Parathyroid adenoma (tissue), 2 donors: Measurements from ENCODE around the gene IMPACT.

Experiments
- H2AFZ ChIP-seq: fragments of 300-600 bp; sonication (generic); one replicate; pipeline ENCODE4 v1.7.0; 2017; ENCODE audit warnings: antibody characterized with exemption, mild to moderate bottlenecking
- H3K27ac ChIP-seq: fragments of 300-600 bp; sonication (generic); one replicate; pipeline ENCODE4 v1.7.0; 2017
- H3K27me3 ChIP-seq: fragments of 300-600 bp; sonication (generic); one replicate; pipeline ENCODE4 v1.7.0; 2017; ENCODE audit warnings: low read length; ENCODE audit not compliant: control insufficient read depth, insufficient read depth
- H3K36me3 ChIP-seq: fragments of 300-600 bp; sonication (generic); one replicate; pipeline ENCODE4 v1.7.0; 2017; ENCODE audit warnings: low read length; ENCODE audit not compliant: control insufficient read depth, insufficient read depth
- H3K4me1 ChIP-seq: fragments of 300-600 bp; sonication (generic); one replicate; pipeline ENCODE4 v1.7.0; 2017; ENCODE audit warnings: control low read depth
- H3K4me2 ChIP-seq: fragments of 300-600 bp; sonication (generic); one replicate; pipeline ENCODE4 v1.7.0; 2017; ENCODE audit warnings: low read length
- H3K4me3 ChIP-seq: fragments of 300-600 bp; sonication (generic); one replicate; pipeline ENCODE4 v1.7.0; 2017; ENCODE audit warnings: low read depth, low read length
- H3K79me2 ChIP-seq: fragments of 300-600 bp; sonication (generic); one replicate; pipeline ENCODE4 v1.7.0; 2017; ENCODE audit warnings: control low read depth
- H3K9ac ChIP-seq: fragments of 300-600 bp; sonication (generic); one replicate; pipeline ENCODE4 v1.7.0; 2017; ENCODE audit warnings: mild to moderate bottlenecking
- H3K9me3 ChIP-seq: fragments of 300-600 bp; sonication (generic); one replicate; pipeline ENCODE4 v1.7.0; 2017; ENCODE audit warnings: low read length; ENCODE audit not compliant: control insufficient read depth
- TF ChIP-seq, protein P1 (sequence below): fragments of 300-600 bp; sonication (generic); IDR thresholded peaks from one replicate; pipeline ENCODE4 v1.7.0; 2017; ENCODE audit warnings: antibody characterized with exemption, mild to moderate bottlenecking
- donor health status: primary hyperparathyroidism.

IMPACT gene

DNA sequence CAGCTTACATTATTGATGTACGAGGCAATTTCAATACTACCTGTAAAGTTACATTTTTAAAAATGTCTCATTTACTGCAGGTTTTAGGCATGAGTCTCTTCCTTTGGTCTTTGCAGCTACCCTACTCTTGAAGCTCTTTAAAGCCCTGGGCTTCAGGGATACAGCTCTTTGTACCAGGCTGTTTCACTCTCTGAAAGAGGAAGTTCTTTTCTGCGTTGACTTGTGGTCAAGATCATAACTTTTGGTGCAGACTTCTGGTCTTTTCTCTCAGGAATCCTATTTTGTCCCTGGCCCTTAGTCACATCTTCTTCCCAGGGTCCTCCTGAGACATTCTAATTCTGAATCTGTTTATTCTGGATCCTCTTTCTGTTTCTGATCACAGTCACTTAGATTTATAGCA lies 17.4 kb downstream of the IMPACT start:
- H3K9me3 ChIP-seq, result no peaks in the 10 kb centered on the region
- TF ChIP-seq, protein P1, sequence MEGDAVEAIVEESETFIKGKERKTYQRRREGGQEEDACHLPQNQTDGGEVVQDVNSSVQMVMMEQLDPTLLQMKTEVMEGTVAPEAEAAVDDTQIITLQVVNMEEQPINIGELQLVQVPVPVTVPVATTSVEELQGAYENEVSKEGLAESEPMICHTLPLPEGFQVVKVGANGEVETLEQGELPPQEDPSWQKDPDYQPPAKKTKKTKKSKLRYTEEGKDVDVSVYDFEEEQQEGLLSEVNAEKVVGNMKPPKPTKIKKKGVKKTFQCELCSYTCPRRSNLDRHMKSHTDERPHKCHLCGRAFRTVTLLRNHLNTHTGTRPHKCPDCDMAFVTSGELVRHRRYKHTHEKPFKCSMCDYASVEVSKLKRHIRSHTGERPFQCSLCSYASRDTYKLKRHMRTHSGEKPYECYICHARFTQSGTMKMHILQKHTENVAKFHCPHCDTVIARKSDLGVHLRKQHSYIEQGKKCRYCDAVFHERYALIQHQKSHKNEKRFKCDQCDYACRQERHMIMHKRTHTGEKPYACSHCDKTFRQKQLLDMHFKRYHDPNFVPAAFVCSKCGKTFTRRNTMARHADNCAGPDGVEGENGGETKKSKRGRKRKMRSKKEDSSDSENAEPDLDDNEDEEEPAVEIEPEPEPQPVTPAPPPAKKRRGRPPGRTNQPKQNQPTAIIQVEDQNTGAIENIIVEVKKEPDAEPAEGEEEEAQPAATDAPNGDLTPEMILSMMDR, result no peak
- H3K79me2 ChIP-seq, result no peaks in the 10 kb centered on the region
- no peaks in the 10 kb centered on the region for H3K4me1 ChIP-seq
- no peak overlapping the region for H3K4me2 ChIP-seq
- H3K4me3 ChIP-seq, result no peak overlapping the region
- no peak overlapping the region for H2AFZ ChIP-seq
- H3K36me3 ChIP-seq, result no peaks in the 10 kb centered on the region
- H3K27ac ChIP-seq, result no peak overlapping the region
- H3K27me3 ChIP-seq, result no peaks in the 10 kb centered on the region
- H3K9ac ChIP-seq, result no peak overlapping the region

- TF ChIP-seq, protein P1, result no peak
Observed at GRCh38 chr18:24446453-24446852, 20.0 kb downstream of the IMPACT start.

DNA sequence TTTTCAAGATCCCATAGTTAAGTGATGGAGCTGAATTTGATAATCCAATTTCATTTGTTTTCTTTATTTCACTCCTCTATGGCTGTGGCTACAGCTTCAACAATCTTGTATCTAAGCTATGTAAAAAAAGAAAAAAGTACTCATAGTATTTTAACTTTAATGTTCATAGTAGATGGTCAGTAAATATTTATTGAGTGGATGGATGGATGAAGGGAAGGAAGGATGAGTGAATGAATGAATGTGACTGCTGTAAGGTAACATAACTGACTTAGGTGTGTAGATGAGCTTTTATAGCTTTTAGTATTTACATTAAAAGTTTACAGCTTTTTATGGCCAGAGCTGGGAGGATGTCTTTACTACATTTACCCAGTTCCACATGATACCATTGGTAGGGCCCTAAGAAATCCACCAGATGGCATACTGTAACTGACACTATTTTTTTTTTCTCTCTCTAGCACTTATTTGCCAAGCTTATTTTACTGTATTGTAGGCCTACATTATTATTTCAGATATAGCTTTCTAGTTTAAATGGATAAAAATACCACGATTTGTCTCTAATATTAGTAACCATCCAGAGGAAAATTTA lies 20.6 kb downstream of the IMPACT start:
- no peaks in the 10 kb centered on the region for H3K36me3 ChIP-seq

More at GRCh38 chr18:24446453-24446852, 20.0 kb downstream of the IMPACT start:
- no peaks in the 10 kb centered on the region for H3K4me1 ChIP-seq
- H3K79me2 ChIP-seq, result no peaks in the 10 kb centered on the region
- H3K4me2 ChIP-seq, result no peak overlapping the region
- no peak overlapping the region for H3K27ac ChIP-seq
- H2AFZ ChIP-seq, result no peak overlapping the region
- H3K9ac ChIP-seq, result no peak overlapping the region
- H3K27me3 ChIP-seq, result no peaks in the 10 kb centered on the region
- no peaks in the 10 kb centered on the region for H3K36me3 ChIP-seq
- no peaks in the 10 kb centered on the region for H3K9me3 ChIP-seq
- H3K4me3 ChIP-seq, result no peak overlapping the region

GRCh38 chr18:24447961-24448360 lies 21.5 kb downstream of the IMPACT start:
- no peak overlapping the region for H3K4me3 ChIP-seq
- no peak overlapping the region for H3K27ac ChIP-seq
- no peaks in the 10 kb centered on the region for H3K36me3 ChIP-seq
- no peak overlapping the region for H3K9ac ChIP-seq
- TF ChIP-seq, protein P1, result no peak
- no peaks in the 10 kb centered on the region for H3K79me2 ChIP-seq
- no peaks in the 10 kb centered on the region for H3K4me1 ChIP-seq
- H2AFZ ChIP-seq, result no peak overlapping the region
- no peaks in the 10 kb centered on the region for H3K27me3 ChIP-seq
- no peak overlapping the region for H3K4me2 ChIP-seq
- H3K9me3 ChIP-seq, result no peaks in the 10 kb centered on the region

More for the DNA sequence above, 20.6 kb downstream of the IMPACT start:
- H3K9me3 ChIP-seq, result no peaks in the 10 kb centered on the region
- no peak overlapping the region for H3K4me2 ChIP-seq
- no peak overlapping the region for H2AFZ ChIP-seq
- H3K9ac ChIP-seq, result no peak overlapping the region
- no peak overlapping the region for H3K27ac ChIP-seq
- H3K79me2 ChIP-seq, result no peaks in the 10 kb centered on the region
- H3K4me3 ChIP-seq, result no peak overlapping the region
- TF ChIP-seq, protein P1, result no peak
- no peaks in the 10 kb centered on the region for H3K4me1 ChIP-seq
- no peaks in the 10 kb centered on the region for H3K27me3 ChIP-seq

GRCh38 chr18:24456549-24456948 lies 30.1 kb downstream of the IMPACT start:
- H3K36me3 ChIP-seq, result no peaks in the 10 kb centered on the region
- H3K9ac ChIP-seq, result no peak overlapping the region
- H3K27ac ChIP-seq, result no peak overlapping the region
- no peaks in the 10 kb centered on the region for H3K4me1 ChIP-seq
- no peak overlapping the region for H2AFZ ChIP-seq
- no peak overlapping the region for H3K4me2 ChIP-seq
- H3K79me2 ChIP-seq, result no peaks in the 10 kb centered on the region
- H3K4me3 ChIP-seq, result no peak overlapping the region
- no peaks in the 10 kb centered on the region for H3K9me3 ChIP-seq
- H3K27me3 ChIP-seq, result no peaks in the 10 kb centered on the region
- TF ChIP-seq, protein P1, result no peak
